ENCODE data around the gene FOXP1.

Gene FOXP1

GRCh38 chr3:71273453-71273852 is 310.1 kb downstream of the FOXP1 start:
- DNase-seq = no peak
- no peak for TF ChIP-seq CTCF (IDR thresholded peaks at IDR 0.05)
- Histone ChIP-seq H3K27me3 (no peaks in the 10 kb centered on the region), H3K9me3 (no peaks in the 10 kb centered on the region), H3K4me1 (peaks cover 0 to 2% (median 0%) of the 10 kb centered on the region in 4 donors), H3K4me3 (no peak overlapping the region), H3K36me3 (no peaks in the 10 kb centered on the region), H3K27ac (no peak overlapping the region)
- intact Hi-C loops (cut with DNase I; ENCODE audit: low total_unique reads) = no loop called here

- no peak for DNase-seq
- H3K27me3 ChIP-seq = no peaks in the 10 kb centered on the region
- no peak overlapping the region for H3K4me3 ChIP-seq
- no peak overlapping the region for H3K27ac ChIP-seq
- H3K9me3 ChIP-seq = no peaks in the 10 kb centered on the region
- H3K36me3 ChIP-seq = no peaks in the 10 kb centered on the region
- peaks cover 0 to 2% (median 0%) of the 10 kb centered on the region in 4 donors for H3K4me1 ChIP-seq
- intact Hi-C loops (cut with DNase I; ENCODE audit: low total_unique reads) = no loop called here
- TF ChIP-seq CTCF (IDR thresholded peaks at IDR 0.05) = no peak
Observed at GRCh38 chr3:71271596-71271995, 311.9 kb downstream of the FOXP1 start.

- H3K27me3 ChIP-seq = no peaks in the 10 kb centered on the region
- no peak overlapping the region for H3K27ac ChIP-seq
- H3K4me1 ChIP-seq = peaks cover 0 to 2% (median 0%) of the 10 kb centered on the region in 4 donors
- no peak for TF ChIP-seq CTCF (IDR thresholded peaks at IDR 0.05)
- DNase-seq = no peak
- intact Hi-C loops (cut with DNase I; ENCODE audit: low total_unique reads) = no loop called here
- H3K36me3 ChIP-seq = no peaks in the 10 kb centered on the region
- no peaks in the 10 kb centered on the region for H3K9me3 ChIP-seq
- H3K4me3 ChIP-seq = no peak overlapping the region
Observed at GRCh38 chr3:71269906-71270305, 313.6 kb downstream of the FOXP1 start.

GRCh38 chr3:71268462-71268999 is 315.0 kb downstream of the FOXP1 start:
- Histone ChIP-seq H3K27ac (no peak overlapping the region), H3K4me1 (peaks cover 0 to 2% (median 0%) of the 10 kb centered on the region in 4 donors), H3K4me3 (no peak overlapping the region), H3K36me3 (no peaks in the 10 kb centered on the region), H3K9me3 (no peaks in the 10 kb centered on the region), H3K27me3 (no peaks in the 10 kb centered on the region)
- no peak for TF ChIP-seq CTCF (IDR thresholded peaks at IDR 0.05)
- intact Hi-C loops (cut with DNase I; ENCODE audit: low total_unique reads) = no loop called here
- DNase-seq = no peak

- no peaks in the 10 kb centered on the region for H3K36me3 ChIP-seq
- H3K4me1 ChIP-seq = peaks cover 0 to 2% (median 0%) of the 10 kb centered on the region in 4 donors
- no peaks in the 10 kb centered on the region for H3K9me3 ChIP-seq
- intact Hi-C loops (cut with DNase I; ENCODE audit: low total_unique reads) = no loop called here
- DNase-seq = no peak
- no peaks in the 10 kb centered on the region for H3K27me3 ChIP-seq
- H3K4me3 ChIP-seq = no peak overlapping the region
- TF ChIP-seq CTCF (IDR thresholded peaks at IDR 0.05) = no peak
- no peak overlapping the region for H3K27ac ChIP-seq
Observed at GRCh38 chr3:71266875-71267274, 316.7 kb downstream of the FOXP1 start.

All from tibial artery (tissue), 4 donors.